Activated B cell treated with CpG ODN at 0.5 μM for 24 hours (primary cell): ENCODE measurements around the gene TMEM201. TPM values are rescaled to one million over a fixed set of nuclear protein-coding genes. Genes with fewer than 3 reads are reported as not detected.

Source experiments
- ATAC-seq: fragments of 200-7000 bp; cut with Tn5 transposase; one replicate; pipeline ENCODE4 v1.10.0; 2021; ENCODE audit warnings: low read depth, mild to moderate bottlenecking, moderate library complexity
- CTCF ChIA-PET: fragments of 350-600 bp; sonication (Branson Sonifier 250); formaldehyde crosslinking; loops from one replicate; lab custom pipeline; 2021; ENCODE audit warnings: antibody characterized with exemption; lab: Charles Lee
- POLR2A ChIA-PET: fragments of 350-600 bp; sonication (Branson Sonifier 250); formaldehyde crosslinking; loops from one replicate; lab custom pipeline; 2021; ENCODE audit warnings: antibody characterized with exemption; lab: Charles Lee
- DNase-seq: peaks from one replicate; pipeline ENCODE4 v3.0.0; 2022
- H3K27ac Mint-ChIP-seq: one replicate; pipeline ENCODE4 v1.8.0; 2020; ENCODE audit warnings: mixed read lengths
- H3K27me3 Mint-ChIP-seq: one replicate; pipeline ENCODE4 v1.8.0; 2021; ENCODE audit warnings: mixed read lengths
- H3K36me3 Mint-ChIP-seq: one replicate; pipeline ENCODE4 v1.8.0; 2021; ENCODE audit warnings: low read depth, mixed read lengths
- H3K4me1 Mint-ChIP-seq: one replicate; pipeline ENCODE4 v1.8.0; 2021; ENCODE audit warnings: mixed read lengths
- H3K4me3 Mint-ChIP-seq: one replicate; pipeline ENCODE4 v1.8.0; 2020; ENCODE audit warnings: mild to moderate bottlenecking, mixed read lengths
- H3K9me3 Mint-ChIP-seq: one replicate; pipeline ENCODE4 v1.8.0; 2020; ENCODE audit warnings: mixed read lengths
- intact Hi-C: fragments of 100-400 bp; cut with micrococcal nuclease; formaldehyde crosslinking; loops from one replicate; pipeline ENCODE4 v1.15.1; 2024
- total RNA-seq: library from RNA; stranded (reverse); gene quantifications from 2 replicates; pipeline ENCODE4 v1.2.3, GENCODE V29; 2022
- TF ChIP-seq, protein P1 (sequence below): fragments of 200-600 bp; IDR thresholded peaks from one replicate; pipeline ENCODE4 v1.8.0; 2022; ENCODE audit warnings: antibody characterized with exemption, mild to moderate bottlenecking

Gene TMEM201
- total RNA-seq, 1 donor from 2014 or later: 9.4 TPM

- Mint-ChIP-seq H3K4me3 (no peak overlapping the region), H3K4me1 (peaks cover 28% of the 10 kb centered on the region), H3K36me3 (peaks cover 18% of the 10 kb centered on the region), H3K27ac (no peak overlapping the region), H3K9me3 (no peaks in the 10 kb centered on the region), H3K27me3 (no peaks in the 10 kb centered on the region)
- ChIA-PET POLR2A (interaction anchor here (0.5 to 0.6 kb wide), 3 partner anchors 29 to 250 kb away, joined by 3 to 10 read pairs (median 5); partner anchors contain the start of gene PIK3CD), CTCF (interaction anchor here (1.2 kb wide), 1 partner anchor 20 kb away, joined by 3 read pairs; no protein-coding TSS in a partner anchor)
- ATAC-seq: no peak
- TF ChIP-seq, protein P1, sequence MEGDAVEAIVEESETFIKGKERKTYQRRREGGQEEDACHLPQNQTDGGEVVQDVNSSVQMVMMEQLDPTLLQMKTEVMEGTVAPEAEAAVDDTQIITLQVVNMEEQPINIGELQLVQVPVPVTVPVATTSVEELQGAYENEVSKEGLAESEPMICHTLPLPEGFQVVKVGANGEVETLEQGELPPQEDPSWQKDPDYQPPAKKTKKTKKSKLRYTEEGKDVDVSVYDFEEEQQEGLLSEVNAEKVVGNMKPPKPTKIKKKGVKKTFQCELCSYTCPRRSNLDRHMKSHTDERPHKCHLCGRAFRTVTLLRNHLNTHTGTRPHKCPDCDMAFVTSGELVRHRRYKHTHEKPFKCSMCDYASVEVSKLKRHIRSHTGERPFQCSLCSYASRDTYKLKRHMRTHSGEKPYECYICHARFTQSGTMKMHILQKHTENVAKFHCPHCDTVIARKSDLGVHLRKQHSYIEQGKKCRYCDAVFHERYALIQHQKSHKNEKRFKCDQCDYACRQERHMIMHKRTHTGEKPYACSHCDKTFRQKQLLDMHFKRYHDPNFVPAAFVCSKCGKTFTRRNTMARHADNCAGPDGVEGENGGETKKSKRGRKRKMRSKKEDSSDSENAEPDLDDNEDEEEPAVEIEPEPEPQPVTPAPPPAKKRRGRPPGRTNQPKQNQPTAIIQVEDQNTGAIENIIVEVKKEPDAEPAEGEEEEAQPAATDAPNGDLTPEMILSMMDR: no peak
- intact Hi-C loops: no loop called here
- DNase-seq: no peak
Observed at GRCh38 chr1:9595156-9595967, 6.7 kb downstream of the TMEM201 start.

DNA sequence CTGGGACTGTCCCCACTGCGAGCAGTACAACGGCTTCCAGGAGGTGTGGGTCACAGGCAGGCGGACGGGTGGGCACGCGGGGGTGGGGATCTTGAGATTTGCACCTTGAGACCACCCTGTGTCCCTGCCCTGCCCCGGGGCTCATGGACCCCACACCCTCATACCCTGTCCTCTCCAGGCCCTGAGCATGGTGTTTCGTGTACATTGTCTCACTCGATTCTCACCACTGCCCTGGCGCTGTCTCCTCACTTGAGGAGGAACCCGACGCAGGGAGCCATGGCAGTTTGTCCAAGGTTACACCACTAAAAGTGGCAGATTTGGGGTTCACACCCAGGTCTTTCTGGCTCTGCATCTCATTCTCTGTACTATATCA is 7.2 kb downstream of the TMEM201 start:
- CTCF ChIA-PET: interaction anchor here (1.2 kb wide), 1 partner anchor 20 kb away, joined by 3 read pairs; no protein-coding TSS in a partner anchor

GRCh38 chr1:9596415-9597123 is 7.9 kb downstream of the TMEM201 start:
- intact Hi-C loops: no loop called here
- Mint-ChIP-seq H3K27ac (no peak overlapping the region), H3K4me1 (peaks cover 16% of the 10 kb centered on the region), H3K9me3 (no peaks in the 10 kb centered on the region), H3K36me3 (peaks cover 28% of the 10 kb centered on the region), H3K4me3 (no peak overlapping the region), H3K27me3 (no peaks in the 10 kb centered on the region)
- CTCF ChIA-PET: interaction anchor here (1.2 kb wide), 1 partner anchor 19 kb away, joined by 3 read pairs; no protein-coding TSS in a partner anchor
- no peak for DNase-seq
- TF ChIP-seq, protein P1: no peak
- POLR2A ChIA-PET: no interaction called here
- ATAC-seq: no peak

More for the DNA sequence above, 7.2 kb downstream of the TMEM201 start:
- intact Hi-C loops: no loop called here
- POLR2A ChIA-PET: interaction anchor here (0.5 kb wide), 1 partner anchor 249 kb away, joined by 10 read pairs; no protein-coding TSS in a partner anchor
- Mint-ChIP-seq H3K27me3 (no peaks in the 10 kb centered on the region), H3K4me1 (peaks cover 22% of the 10 kb centered on the region), H3K36me3 (peaks cover 23% of the 10 kb centered on the region), H3K27ac (no peak overlapping the region), H3K4me3 (no peak overlapping the region), H3K9me3 (no peaks in the 10 kb centered on the region)
- ATAC-seq (no peak), DNase-seq (no peak)
- TF ChIP-seq, protein P1: no peak

DNA sequence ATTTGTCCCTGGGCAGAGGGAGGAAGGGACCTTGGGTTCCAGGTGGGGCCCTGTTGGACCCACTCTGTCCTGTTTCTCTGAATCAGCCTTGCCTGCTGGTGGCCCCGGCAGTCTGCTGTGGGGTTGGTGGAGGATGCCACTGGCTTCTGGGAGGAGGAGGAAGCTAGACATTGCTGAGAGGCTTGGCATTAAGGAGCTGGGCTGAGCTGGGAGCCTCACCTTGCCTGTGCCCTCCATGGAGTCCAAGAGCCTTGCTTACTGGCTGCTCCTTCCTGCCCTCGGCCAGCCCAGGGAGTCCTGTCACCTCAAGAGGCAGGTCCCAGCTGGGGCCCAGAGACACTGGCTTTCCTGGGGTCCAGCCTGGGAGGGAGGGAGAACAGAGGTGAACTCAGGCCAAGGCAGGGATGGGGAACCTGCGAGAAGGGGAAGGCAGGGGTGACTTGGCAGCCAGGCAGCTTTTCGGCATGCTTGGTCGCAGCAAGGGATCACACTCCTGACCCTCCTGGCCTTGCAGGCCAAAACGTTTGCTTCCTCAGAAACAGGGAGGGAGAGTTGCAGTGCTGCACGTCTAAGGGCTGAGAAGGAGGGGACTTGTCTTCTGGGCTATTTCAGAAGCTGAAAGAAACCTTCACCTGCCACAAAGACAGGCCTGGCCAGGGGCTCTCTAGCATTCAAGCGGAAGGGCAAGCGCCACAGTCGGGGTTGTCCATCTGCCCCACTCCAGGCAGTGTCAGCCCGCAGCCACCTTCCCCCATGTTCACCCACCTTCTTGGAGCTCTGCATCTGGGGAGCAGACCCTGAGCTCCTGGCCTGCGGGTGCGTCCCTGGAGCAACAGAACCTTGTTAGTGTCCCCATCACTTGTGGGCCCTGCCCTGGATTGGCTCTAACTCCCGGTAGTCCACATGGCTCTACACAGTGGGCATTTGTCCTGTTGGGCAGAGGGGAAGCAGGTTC is 8.9 kb downstream of the TMEM201 start:
- intact Hi-C loops: no loop called here
- H3K4me3 Mint-ChIP-seq: no peak overlapping the region
- no peaks in the 10 kb centered on the region for H3K9me3 Mint-ChIP-seq
- H3K4me1 Mint-ChIP-seq: peaks cover 11% of the 10 kb centered on the region
- CTCF ChIA-PET: no interaction called here
- H3K27ac Mint-ChIP-seq: no peak overlapping the region
- ATAC-seq (no peak), DNase-seq (no peak)
- POLR2A ChIA-PET: interaction anchor here (1.2 kb wide), 1 partner anchor 19 kb away, joined by 3 read pairs; no protein-coding TSS in a partner anchor
- peaks cover 33% of the 10 kb centered on the region for H3K36me3 Mint-ChIP-seq
- H3K27me3 Mint-ChIP-seq: no peaks in the 10 kb centered on the region
- TF ChIP-seq, protein P1: no peak
